Fibroblast of lung (primary cell): ENCODE measurements around the gene ANO6. TPM values are rescaled to one million over a fixed set of nuclear protein-coding genes. Genes with fewer than 3 reads are reported as not detected.

ENCODE experiments used
- DNase-seq, 2 donors: peaks; one replicate each; pipeline versions ENCODE4 v3.0.0 to v3.0.0-alpha.2; 2010; ENCODE audit warnings: low read depth in 2 of 2
- H2AFZ ChIP-seq: 2 replicates; pipeline ENCODE4 v1.5.1; 2012; ENCODE audit warnings: low read length, control low read depth, inconsistent platforms
- H3K27ac ChIP-seq: 2 replicates; pipeline ENCODE4 v1.5.1; 2011; ENCODE audit warnings: low read length, control low read depth; ENCODE audit not compliant: insufficient read depth
- H3K27me3 ChIP-seq: 2 replicates; pipeline ENCODE4 v1.5.1; 2011; ENCODE audit warnings: mild to moderate bottlenecking, low read length; ENCODE audit not compliant: control insufficient read depth, insufficient read depth
- H3K36me3 ChIP-seq: 2 replicates; pipeline ENCODE4 v1.5.1; 2011; ENCODE audit warnings: low read length; ENCODE audit not compliant: control insufficient read depth, insufficient read depth
- H3K4me1 ChIP-seq: 2 replicates; pipeline ENCODE4 v1.5.1; 2011; ENCODE audit warnings: low read length; ENCODE audit not compliant: control insufficient read depth, insufficient read depth; ENCODE audit errors: extremely low read depth
- H3K4me2 ChIP-seq: 2 replicates; pipeline ENCODE4 v1.5.1; 2011; ENCODE audit warnings: low read length, control low read depth; ENCODE audit not compliant: insufficient read depth; ENCODE audit errors: extremely low read depth
- H3K4me3 ChIP-seq, 4 experiments: fragments of 200-600 bp in 1 of 4; sonication (generic) in 1 of 4; replicated peaks in 1 of 4; 2 replicates each; pipeline ENCODE4 v1.5.1; 2011 to 2016; ENCODE audit warnings: low read length in 4 of 4, low read depth in 3 of 4, mild to moderate bottlenecking in 3 of 4, control low read depth in 2 of 4, inconsistent platforms in 1 of 4, mixed read lengths in 1 of 4; ENCODE audit not compliant: insufficient read depth in 1 of 4; ENCODE audit errors: control extremely low read depth in 1 of 4
- H3K79me2 ChIP-seq: 2 replicates; pipeline ENCODE4 v1.5.1; 2012; ENCODE audit warnings: mild to moderate bottlenecking, low read length, inconsistent platforms; ENCODE audit not compliant: control insufficient read depth, insufficient read depth
- H3K9ac ChIP-seq: 2 replicates; pipeline ENCODE4 v1.5.1; 2011; ENCODE audit warnings: mild to moderate bottlenecking, low read length, control low read depth; ENCODE audit not compliant: insufficient read depth
- H3K9me3 ChIP-seq: 2 replicates; pipeline ENCODE4 v1.5.1; 2012; ENCODE audit warnings: low read depth, low read length; ENCODE audit not compliant: control insufficient read depth, insufficient read depth
- H4K20me1 ChIP-seq: 2 replicates; pipeline ENCODE4 v1.5.1; 2011; ENCODE audit warnings: low read length; ENCODE audit not compliant: control insufficient read depth, insufficient read depth; ENCODE audit errors: extremely low read depth
- EZH2 ChIP-seq: IDR thresholded peaks from 2 replicates; pipeline ENCODE4 v1.5.1; 2012; ENCODE audit warnings: low read length, control low read depth, mild to moderate bottlenecking; ENCODE audit errors: missing control alignments
- polyA plus RNA-seq, 2 donors: library from polyadenylated mRNA; depleted of rRNA in 1 of 2; stranded (reverse) in 1 of 2; unstranded in 1 of 2; fragments of >200 nt; gene quantifications; 2 replicates each; pipeline ENCODE4 v1.2.1, GENCODE V29; 2011 to 2012; ENCODE audit warnings: missing spikeins in 1 of 2
- total RNA-seq: library from RNA; depleted of rRNA; stranded (reverse); fragments of >200 nt; gene quantifications from 2 replicates; pipeline ENCODE4 v1.2.1, GENCODE V29; 2014
- TF ChIP-seq, protein P1 (sequence below), 2 donors: IDR thresholded peaks in 1 of 2; conservative IDR thresholded peaks in 1 of 2; 1 replicate in 1 of 2; 2 replicates in 1 of 2; pipeline ENCODE4 v1.5.1; 2011 to 2012; ENCODE audit warnings: low read length in 2 of 2, control low read depth in 1 of 2, inconsistent platforms in 1 of 2, low read depth in 1 of 2, mild to moderate bottlenecking in 1 of 2

The ANO6 gene
- total and polyA plus RNA-seq, 2 donors (not counting 1 experiment from before 2014, with no cell fraction given), result 59.1 to 69.1 TPM

DNA sequence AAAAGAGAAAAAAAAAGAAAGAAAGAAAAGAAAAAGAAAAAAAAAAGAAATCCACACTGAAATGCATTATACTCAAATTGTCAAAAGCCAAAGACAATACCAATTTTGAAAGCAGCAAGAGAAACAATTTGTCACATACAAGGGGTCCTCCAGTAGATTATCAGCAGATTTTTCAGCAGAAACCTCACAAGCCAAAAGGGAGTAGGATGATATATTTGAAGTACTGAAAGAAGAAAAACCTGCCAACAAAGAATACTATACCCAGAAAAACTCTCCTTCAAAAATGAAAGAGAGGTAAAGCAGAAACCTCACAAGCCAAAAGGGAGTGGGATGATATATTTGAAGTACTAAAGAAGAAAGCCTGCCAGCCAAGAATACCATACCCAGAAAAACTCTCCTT lies 37.1 kb upstream of the ANO6 start:
- Histone ChIP-seq H4K20me1 (no peaks in the 10 kb centered on the region), H3K79me2 (no peaks in the 10 kb centered on the region), H3K4me2 (no peak overlapping the region), H3K27ac (no peak overlapping the region), H3K27me3 (no peaks in the 10 kb centered on the region), H2AFZ (no peak overlapping the region), H3K9ac (no peak overlapping the region), H3K4me3 (no peak overlapping the region), H3K4me1 (no peaks in the 10 kb centered on the region), H3K9me3 (no peaks in the 10 kb centered on the region), H3K36me3 (no peaks in the 10 kb centered on the region)
- DNase-seq, result no peak
- TF ChIP-seq EZH2, result no peak

- H2AFZ ChIP-seq, result no peak overlapping the region
- H3K4me3 ChIP-seq, result no peak overlapping the region
- H3K9ac ChIP-seq, result no peak overlapping the region
- no peaks in the 10 kb centered on the region for H4K20me1 ChIP-seq
- TF ChIP-seq, protein P1, sequence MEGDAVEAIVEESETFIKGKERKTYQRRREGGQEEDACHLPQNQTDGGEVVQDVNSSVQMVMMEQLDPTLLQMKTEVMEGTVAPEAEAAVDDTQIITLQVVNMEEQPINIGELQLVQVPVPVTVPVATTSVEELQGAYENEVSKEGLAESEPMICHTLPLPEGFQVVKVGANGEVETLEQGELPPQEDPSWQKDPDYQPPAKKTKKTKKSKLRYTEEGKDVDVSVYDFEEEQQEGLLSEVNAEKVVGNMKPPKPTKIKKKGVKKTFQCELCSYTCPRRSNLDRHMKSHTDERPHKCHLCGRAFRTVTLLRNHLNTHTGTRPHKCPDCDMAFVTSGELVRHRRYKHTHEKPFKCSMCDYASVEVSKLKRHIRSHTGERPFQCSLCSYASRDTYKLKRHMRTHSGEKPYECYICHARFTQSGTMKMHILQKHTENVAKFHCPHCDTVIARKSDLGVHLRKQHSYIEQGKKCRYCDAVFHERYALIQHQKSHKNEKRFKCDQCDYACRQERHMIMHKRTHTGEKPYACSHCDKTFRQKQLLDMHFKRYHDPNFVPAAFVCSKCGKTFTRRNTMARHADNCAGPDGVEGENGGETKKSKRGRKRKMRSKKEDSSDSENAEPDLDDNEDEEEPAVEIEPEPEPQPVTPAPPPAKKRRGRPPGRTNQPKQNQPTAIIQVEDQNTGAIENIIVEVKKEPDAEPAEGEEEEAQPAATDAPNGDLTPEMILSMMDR (conservative IDR thresholded peaks at IDR 0.05 in 1 of 2, IDR thresholded peaks at IDR 0.05 in 1 of 2; ENCODE audit: low read depth in 1 of 2, low read length in 2 of 2), result no peak
- no peak for TF ChIP-seq EZH2
- H3K4me2 ChIP-seq, result no peak overlapping the region
- H3K4me1 ChIP-seq, result no peaks in the 10 kb centered on the region
- no peaks in the 10 kb centered on the region for H3K9me3 ChIP-seq
- no peaks in the 10 kb centered on the region for H3K79me2 ChIP-seq
- no peaks in the 10 kb centered on the region for H3K27me3 ChIP-seq
- H3K27ac ChIP-seq, result no peak overlapping the region
- H3K36me3 ChIP-seq, result no peaks in the 10 kb centered on the region
- DNase-seq, result peak in 1 of 2 donors; percentile 31
These were observed 33.4 kb upstream of the ANO6 start for GRCh38 chr12:45182511-45182910.

DNA sequence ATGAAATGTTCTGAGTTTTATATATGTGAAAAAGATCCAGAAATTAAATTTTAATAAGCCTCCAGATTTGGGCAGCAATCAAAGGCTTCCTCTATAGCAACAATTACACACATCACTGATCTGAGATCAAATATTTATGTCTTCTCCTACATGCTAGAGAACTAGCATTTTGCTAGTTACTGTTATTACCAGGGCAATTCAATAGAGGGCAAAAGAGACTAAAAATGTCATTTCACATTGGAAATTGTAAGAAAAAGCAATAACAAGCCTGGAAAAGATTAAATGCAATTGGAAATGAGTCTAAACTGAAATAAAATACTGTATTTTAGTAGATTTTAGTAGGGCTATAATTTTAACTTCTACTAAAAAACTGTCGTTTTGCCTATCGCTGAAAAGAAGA lies 32.6 kb upstream of the ANO6 start:
- no peaks in the 10 kb centered on the region for H3K36me3 ChIP-seq
- H2AFZ ChIP-seq, result no peak overlapping the region
- no peaks in the 10 kb centered on the region for H3K4me1 ChIP-seq
- H3K27ac ChIP-seq, result no peak overlapping the region
- no peak for TF ChIP-seq EZH2
- TF ChIP-seq, protein P1 (conservative IDR thresholded peaks at IDR 0.05 in 1 of 2, IDR thresholded peaks at IDR 0.05 in 1 of 2; ENCODE audit: low read depth in 1 of 2, low read length in 2 of 2), result peak; percentile 19 to 56
- H3K79me2 ChIP-seq, result no peaks in the 10 kb centered on the region
- H3K9ac ChIP-seq, result no peak overlapping the region
- H3K4me3 ChIP-seq, result no peak overlapping the region
- no peak overlapping the region for H3K4me2 ChIP-seq
- peak; percentile 3 to 50 for DNase-seq
- H3K27me3 ChIP-seq, result no peaks in the 10 kb centered on the region
- H3K9me3 ChIP-seq, result no peaks in the 10 kb centered on the region
- H4K20me1 ChIP-seq, result no peaks in the 10 kb centered on the region
